ENCODE measurements around the gene DNAJB9. TPM values are rescaled to one million over a fixed set of nuclear protein-coding genes. Genes with fewer than 3 reads are reported as not detected.

Gene DNAJB9
- total and polyA plus RNA-seq, 4 donors = 27.6 to 164 (median 49.4) TPM

- Histone ChIP-seq H3K36me3 (ENCODE audit: control insufficient read depth in 4 of 4, insufficient read depth in 3 of 4, low read depth in 1 of 4, low read length in 3 of 4) (no peaks in the 10 kb centered on the region), H3K4me1 (ENCODE audit: control insufficient read depth in 4 of 4, insufficient read depth in 4 of 4, low read length in 3 of 4) (peaks cover 3 to 27% (median 14%) of the 10 kb centered on the region in 4 donors), H3K9me3 (ENCODE audit: control insufficient read depth in 4 of 4, low read length in 3 of 4) (no peaks in the 10 kb centered on the region), H3K9ac (ENCODE audit: low read depth in 1 of 2, low read length in 2 of 2) (peak within 1 kb of the TSS; percentile 93 to 99), H3K27me3 (ENCODE audit: control insufficient read depth in 4 of 4, insufficient read depth in 4 of 4, low read length in 3 of 4) (no peaks in the 10 kb centered on the region), H3K27ac (ENCODE audit: low read depth in 1 of 2, low read length in 2 of 2) (peak within 1 kb of the TSS; percentile 97 to 100), H3K4me3 (ENCODE audit: low read depth in 1 of 3, low read length in 3 of 3) (peak within 1 kb of the TSS; percentile 61 to 97 (median 82))
- under 1% methylated on average over 64 of the region's 64 CpGs for WGBS
- TF ChIP-seq MAX (IDR thresholded peaks at IDR 0.05) = peak; percentile 81
- peak in 1 of 2 donors; percentile 58 for TF ChIP-seq RXRA (IDR thresholded peaks at IDR 0.05)
- peak; percentile 63 for TF ChIP-seq TAF1 (conservative IDR thresholded peaks at IDR 0.05)
- TF ChIP-seq CTCF (IDR thresholded peaks at IDR 0.05; ENCODE audit: low read depth, low read length, missing input control) = no peak
- TF ChIP-seq FOXA1 (IDR thresholded peaks at IDR 0.05) = peak; percentile 80
- no peak for TF ChIP-seq JUND (IDR thresholded peaks at IDR 0.05)
- peak; percentile 56 for TF ChIP-seq ZBTB33 (IDR thresholded peaks at IDR 0.05)
- no peak for TF ChIP-seq RAD21 (IDR thresholded peaks at IDR 0.05)
- peak; percentile 93 to 95 for TF ChIP-seq EGR1 (IDR thresholded peaks at IDR 0.05; ENCODE audit: low read depth in 2 of 2)
- peak; percentile 84 for TF ChIP-seq SP1 (IDR thresholded peaks at IDR 0.05)
- TF ChIP-seq FOXA2 (IDR thresholded peaks at IDR 0.05) = peak; percentile 28
- peak; percentile 73 for TF ChIP-seq NR2F2 (IDR thresholded peaks at IDR 0.05)
- TF ChIP-seq ATF3 (IDR thresholded peaks at IDR 0.05) = peak; percentile 57
- TF ChIP-seq YY1 (IDR thresholded peaks at IDR 0.05) = peak; percentile 85
- TF ChIP-seq HNF4A (conservative IDR thresholded peaks at IDR 0.05) = no peak
- peak; percentile 90 for TF ChIP-seq REST (IDR thresholded peaks at IDR 0.05)
- TF ChIP-seq HNF4G (IDR thresholded peaks at IDR 0.05) = no peak
- TF ChIP-seq GABPA (IDR thresholded peaks at IDR 0.05 in 1 of 2, conservative IDR thresholded peaks at IDR 0.05 in 1 of 2) = peak; percentile 84 to 96
- DNase-seq (ENCODE audit: low spot score) = peak; percentile 100
These were observed 43.5 kb upstream of the DNAJB9 start, which contains the start of gene PNPLA8 for GRCh38 chr7:108525985-108526767. Gene PNPLA8, minus strand, starts transcription at chr7:108526135. Its CDS starts 10,644 bp downstream, at chr7:108515491.
